Inferior parietal cortex (tissue), 1 donor: Measurements from ENCODE around the gene PDIA5.

Experiments used
- DNase-seq: peaks from one replicate; pipeline ENCODE4 v3.0.0-alpha.2; 2016; ENCODE audit errors: extremely low spot score

Gene PDIA5

GRCh38 chr3:123042413-123042812 lies 24.4 kb upstream of the PDIA5 start:
- no peak for DNase-seq

- DNase-seq = no peak
Observed at GRCh38 chr3:123044981-123045763, 21.7 kb upstream of the PDIA5 start.

- DNase-seq = no peak
Observed at GRCh38 chr3:123046262-123047061, 20.4 kb upstream of the PDIA5 start.

GRCh38 chr3:123047062-123047319 lies 19.8 kb upstream of the PDIA5 start:
- DNase-seq = no peak

GRCh38 chr3:123048480-123049237 lies 18.2 kb upstream of the PDIA5 start:
- no peak for DNase-seq

GRCh38 chr3:123050666-123051065 lies 16.2 kb upstream of the PDIA5 start:
- DNase-seq = no peak

- DNase-seq = no peak
Observed at GRCh38 chr3:123053107-123053506, 13.7 kb upstream of the PDIA5 start.

- no peak for DNase-seq
Observed at GRCh38 chr3:123054109-123054778, 12.6 kb upstream of the PDIA5 start.

GRCh38 chr3:123054931-123055330 lies 11.9 kb upstream of the PDIA5 start:
- no peak for DNase-seq

- DNase-seq = no peak
Observed at GRCh38 chr3:123055352-123055751, 11.5 kb upstream of the PDIA5 start.

- DNase-seq = no peak
Observed at GRCh38 chr3:123058505-123058904, 8.3 kb upstream of the PDIA5 start.

GRCh38 chr3:123060054-123060453 lies 6.8 kb upstream of the PDIA5 start:
- no peak for DNase-seq

- no peak for DNase-seq
Observed at GRCh38 chr3:123061856-123062255, 5.0 kb upstream of the PDIA5 start.

- no peak for DNase-seq
Observed at GRCh38 chr3:123063034-123063433, 3.8 kb upstream of the PDIA5 start.

- no peak for DNase-seq
Observed at GRCh38 chr3:123064506-123064905, 2.3 kb upstream of the PDIA5 start.

- DNase-seq = no peak
Observed at GRCh38 chr3:123064914-123065313, 1.9 kb upstream of the PDIA5 start.

GRCh38 chr3:123066599-123066895 lies 278 bp upstream of the PDIA5 start:
- no peak for DNase-seq

- DNase-seq = no peak
Observed at GRCh38 chr3:123067689-123068600, 1.1 kb downstream of the PDIA5 start.

GRCh38 chr3:123068601-123069381 lies 2.0 kb downstream of the PDIA5 start:
- no peak for DNase-seq

GRCh38 chr3:123070510-123070909 lies 3.7 kb downstream of the PDIA5 start:
- no peak for DNase-seq
